ENCODE measurements around the gene MAP4K4.

DNA sequence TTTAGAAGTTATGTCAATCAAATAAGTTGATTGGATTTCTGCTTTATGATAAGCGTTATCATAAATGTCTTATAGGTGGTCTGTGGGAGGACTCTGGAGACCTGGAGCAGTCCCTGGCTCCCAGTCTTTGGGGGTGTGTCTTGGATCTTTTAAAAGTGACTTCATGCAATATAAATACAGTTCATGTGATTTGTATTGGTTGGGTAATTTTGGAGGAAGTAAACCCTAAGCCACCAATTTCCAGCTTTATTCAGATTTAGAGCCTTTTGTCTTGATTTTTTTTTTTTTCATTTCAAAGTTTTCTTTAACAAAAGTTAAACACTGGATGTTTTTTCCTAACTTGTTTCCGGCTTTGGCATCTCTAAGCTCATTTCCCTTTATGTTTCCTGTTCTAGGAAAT lies 68.8 kb downstream of the MAP4K4 start:
- TF ChIP-seq POLR2A (IDR thresholded peaks at IDR 0.05; ENCODE audit: low read length) (no peak), GATA1 (IDR thresholded peaks at IDR 0.05; ENCODE audit: low read depth, low read length) (no peak)

Data from erythroblast (primary cell).